HG03103 (cell line): ENCODE results near the gene CENPT.

Experiments
- ATAC-seq: cut with Tn5 transposase; IDR thresholded peaks from one replicate; pipeline ENCODE4 v1.9.1; 2021; ENCODE audit warnings: low read depth; ENCODE audit not compliant: unreplicated experiment

CENPT gene

GRCh38 chr16:67847064-67847861 is at the start of gene CENPT:
Gene CENPT (minus strand): TSS chr16:67847693. CDS start chr16:67833859, 13,834 bp downstream.
- peak; percentile 36 for ATAC-seq

GRCh38 chr16:67897231-67897630 is 49.7 kb upstream of the CENPT start:
- no peak for ATAC-seq

- ATAC-seq = no peak
Observed at GRCh38 chr16:67893743-67894399, 46.4 kb upstream of the CENPT start.

DNA sequence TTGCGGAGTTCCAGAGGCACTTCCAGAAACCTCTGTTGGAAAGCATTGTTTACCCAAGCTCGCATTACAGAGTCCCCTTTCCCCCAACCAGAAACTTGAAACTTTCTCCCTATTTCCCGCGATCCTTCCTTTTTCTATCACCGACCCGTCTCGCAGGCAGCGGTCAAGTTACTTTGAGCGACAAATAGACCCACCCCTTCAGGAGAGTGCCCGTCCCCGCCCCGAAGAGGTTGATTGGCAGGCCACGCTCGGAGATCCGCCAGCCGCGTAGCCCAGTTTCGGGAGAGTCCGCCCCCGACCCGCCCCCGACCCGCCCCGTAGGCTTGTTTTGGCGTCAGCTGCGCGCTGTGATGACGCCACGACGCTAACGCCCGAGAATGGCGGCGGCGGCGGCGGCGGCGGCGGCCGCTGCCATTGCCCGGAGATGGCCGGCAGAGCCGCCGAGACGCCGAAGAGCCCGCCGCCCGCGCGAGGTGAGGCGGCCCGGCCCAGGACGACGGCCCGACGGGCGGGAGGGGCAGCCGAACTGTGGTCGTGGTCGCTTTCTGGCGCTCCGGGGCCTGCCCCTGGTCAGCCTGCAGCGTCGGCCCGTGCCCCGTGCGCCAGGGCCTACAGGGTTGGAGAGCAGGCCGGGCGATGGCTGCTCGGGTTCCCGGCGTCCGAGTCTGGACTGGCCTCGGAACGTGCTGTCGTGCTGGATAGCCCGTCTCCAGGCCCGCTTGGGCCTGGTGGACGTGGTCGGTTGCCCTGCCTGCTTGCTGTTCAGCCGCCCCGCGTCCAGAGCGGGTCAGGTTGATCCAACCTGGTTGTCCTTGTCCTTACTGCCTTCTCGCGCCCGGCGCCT is 45.6 kb upstream of the CENPT start, which contains the start of gene PSKH1:
Gene PSKH1, plus strand, starts transcription at position 356 of the 844 bp plus-strand sequence. CDS start 15,496 bp downstream, outside the sequence.
- ATAC-seq = peak; percentile 80

DNA sequence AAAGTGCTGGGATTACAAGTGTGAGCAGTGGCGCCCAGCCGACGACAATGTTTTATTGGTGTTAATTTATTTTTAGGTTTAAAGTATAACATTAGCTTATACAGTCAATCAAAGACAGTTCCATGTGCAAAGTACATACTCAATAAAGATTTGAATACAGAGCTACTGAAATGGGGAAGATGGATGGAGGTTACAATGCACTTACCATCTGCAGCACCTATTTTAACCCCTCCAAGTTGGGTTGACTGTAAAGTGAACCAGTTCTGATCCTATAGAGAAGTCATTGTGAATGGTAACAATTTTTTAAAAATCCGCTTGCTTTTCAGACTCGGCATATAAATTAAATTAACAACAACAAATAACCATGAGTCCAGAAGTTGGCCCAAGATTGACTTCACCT is 44.9 kb upstream of the CENPT start:
- no peak for ATAC-seq

GRCh38 chr16:67888331-67888730 is 40.8 kb upstream of the CENPT start:
- no peak for ATAC-seq

DNA sequence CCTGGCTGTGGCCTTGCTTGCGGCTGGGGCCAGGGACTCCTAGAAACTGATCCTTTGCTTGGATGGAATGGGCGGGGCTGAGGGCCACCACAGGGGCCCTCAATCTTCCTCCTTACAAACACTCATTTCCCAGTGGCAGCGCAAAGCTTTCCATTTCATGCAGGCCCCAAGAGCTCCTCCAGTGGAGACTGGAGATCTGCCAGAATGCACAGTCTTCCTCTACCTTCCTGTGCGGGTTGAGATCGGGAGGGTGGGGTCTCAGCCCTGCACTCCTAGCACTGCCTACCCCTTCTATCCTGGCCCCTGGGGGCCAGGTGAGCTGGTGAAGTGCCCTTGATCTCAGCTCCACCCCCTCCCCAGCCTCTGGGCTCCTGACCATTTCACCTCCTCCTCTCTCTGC is 38.9 kb upstream of the CENPT start:
- no peak for ATAC-seq

DNA sequence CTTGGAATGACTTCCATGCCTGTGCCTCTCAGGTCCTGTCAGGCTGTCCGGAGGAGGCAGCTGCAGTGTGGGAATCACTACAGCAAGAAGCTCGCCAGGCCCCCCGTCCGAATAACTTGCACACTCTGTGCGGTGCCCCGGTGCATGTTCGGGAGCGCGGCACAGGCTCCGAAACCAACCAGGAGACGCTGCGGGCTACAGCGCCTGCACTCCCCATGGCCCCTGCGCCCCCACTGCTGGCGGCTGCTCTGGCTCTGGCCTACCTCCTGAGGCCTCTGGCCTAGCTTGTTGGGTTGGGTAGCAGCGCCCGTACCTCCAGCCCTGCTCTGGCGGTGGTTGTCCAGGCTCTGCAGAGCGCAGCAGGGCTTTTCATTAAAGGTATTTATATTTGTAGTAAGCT is 38.5 kb upstream of the CENPT start:
- no peak for ATAC-seq

DNA sequence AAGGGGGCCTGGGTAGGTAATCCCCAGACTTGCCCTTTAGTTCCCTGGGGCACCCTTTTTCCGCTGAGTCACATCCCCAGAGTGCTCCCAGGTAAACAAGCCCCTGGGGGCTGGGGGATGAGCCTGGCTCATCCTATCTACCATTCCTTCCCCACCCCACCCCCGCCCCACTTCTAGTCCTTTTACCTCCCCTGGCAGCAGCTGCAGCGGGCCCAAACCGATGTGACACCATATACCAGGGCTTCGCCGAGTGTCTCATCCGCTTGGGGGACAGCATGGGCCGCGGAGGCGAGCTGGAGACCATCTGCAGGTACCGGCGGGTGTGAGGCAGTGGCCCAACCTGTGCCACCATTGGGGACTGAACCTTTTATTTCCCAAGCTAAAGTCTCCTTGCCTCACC is 38.1 kb upstream of the CENPT start:
- no peak for ATAC-seq

GRCh38 chr16:67884684-67885083 is 37.2 kb upstream of the CENPT start, which contains the start of gene NRN1L:
Gene NRN1L (plus strand): TSS chr16:67884885. CDS start chr16:67884904, 19 bp downstream.
- ATAC-seq = no peak

DNA sequence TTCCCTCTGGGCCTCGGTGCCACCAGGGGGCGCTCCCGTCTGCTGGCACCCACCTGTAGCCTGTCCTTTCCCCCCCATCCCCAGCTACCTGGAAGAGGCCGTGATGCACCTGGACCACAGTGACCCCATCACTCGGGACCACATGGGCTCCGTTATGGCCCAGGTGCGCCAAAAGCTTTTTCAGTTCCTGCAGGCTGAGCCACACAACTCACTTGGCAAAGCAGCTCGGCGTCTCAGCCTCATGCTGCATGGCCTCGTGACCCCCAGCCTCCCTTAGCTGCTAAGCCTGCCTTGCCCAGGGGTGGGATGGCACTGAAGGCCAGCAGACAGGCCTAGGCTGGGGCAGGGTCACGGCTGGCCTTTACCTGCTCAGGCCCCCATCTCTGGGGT is 36.4 kb upstream of the CENPT start:
- ATAC-seq = no peak

DNA sequence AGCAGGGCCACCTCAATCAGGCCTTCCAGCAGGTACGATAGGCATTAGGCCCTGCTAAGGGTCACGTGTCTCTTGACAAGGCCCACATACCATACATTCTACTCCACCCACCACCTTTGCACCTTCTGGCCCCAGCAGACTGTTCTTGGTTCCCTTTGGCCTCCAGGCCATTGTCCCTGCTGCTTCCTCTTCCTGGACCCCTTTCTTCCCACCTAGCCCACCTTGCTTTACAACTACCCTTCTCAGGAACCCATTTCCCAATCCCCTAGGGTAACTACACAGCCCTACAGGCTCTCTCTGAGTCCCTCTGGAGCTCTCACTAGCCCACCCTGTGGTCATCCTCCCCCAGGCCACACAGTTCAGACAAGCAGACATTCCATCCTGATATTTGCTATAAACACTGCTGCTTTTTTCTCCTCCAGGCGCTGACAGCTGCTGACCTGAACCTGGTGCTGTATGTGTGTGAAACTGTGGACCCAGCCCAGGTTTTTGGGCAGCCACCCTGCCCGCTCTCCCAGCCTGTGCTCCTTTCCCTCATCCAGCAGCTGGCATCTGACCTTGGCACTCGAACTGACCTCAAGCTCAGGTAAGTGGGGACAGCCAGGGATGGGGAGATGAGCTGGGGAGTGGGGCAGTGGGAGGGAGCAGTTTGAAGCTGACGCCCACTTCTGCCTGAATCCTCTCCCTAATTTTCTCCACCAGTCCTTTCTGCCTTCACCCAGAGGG is 35.8 kb upstream of the CENPT start:
- no peak for ATAC-seq

DNA sequence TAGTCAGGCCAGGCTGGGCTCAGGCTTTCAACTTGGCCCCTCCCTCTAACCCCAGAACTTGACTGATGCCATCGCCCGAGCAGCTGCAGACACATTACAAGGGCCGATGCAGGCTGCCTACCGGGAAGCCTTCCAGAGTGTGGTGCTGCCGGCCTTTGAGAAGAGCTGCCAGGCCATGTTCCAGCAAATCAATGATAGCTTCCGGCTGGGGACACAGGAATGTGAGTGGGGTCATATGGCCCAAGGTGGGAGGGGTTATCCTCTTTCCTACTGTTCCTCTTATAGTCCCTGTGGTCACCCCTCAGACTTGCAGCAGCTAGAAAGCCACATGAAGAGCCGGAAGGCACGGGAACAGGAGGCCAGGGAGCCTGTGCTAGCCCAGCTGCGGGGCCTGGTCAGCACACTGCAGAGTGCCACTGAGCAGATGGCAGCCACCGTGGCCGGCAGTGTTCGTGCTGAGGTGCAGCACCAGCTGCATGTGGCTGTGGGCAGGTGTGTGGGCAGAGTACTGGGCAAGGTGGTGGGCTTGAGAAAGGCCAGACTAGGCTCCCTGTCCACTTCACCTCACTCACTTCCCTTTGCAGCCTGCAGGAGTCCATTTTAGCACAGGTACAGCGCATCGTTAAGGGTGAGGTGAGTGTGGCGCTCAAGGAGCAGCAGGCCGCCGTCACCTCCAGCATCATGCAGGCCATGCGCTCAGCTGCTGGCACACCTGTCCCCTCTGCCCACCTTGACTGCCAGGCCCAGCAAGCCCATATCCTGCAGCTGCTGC is 35.1 kb upstream of the CENPT start:
- no peak for ATAC-seq

GRCh38 chr16:67881621-67882161 is 34.2 kb upstream of the CENPT start:
- ATAC-seq = no peak

DNA sequence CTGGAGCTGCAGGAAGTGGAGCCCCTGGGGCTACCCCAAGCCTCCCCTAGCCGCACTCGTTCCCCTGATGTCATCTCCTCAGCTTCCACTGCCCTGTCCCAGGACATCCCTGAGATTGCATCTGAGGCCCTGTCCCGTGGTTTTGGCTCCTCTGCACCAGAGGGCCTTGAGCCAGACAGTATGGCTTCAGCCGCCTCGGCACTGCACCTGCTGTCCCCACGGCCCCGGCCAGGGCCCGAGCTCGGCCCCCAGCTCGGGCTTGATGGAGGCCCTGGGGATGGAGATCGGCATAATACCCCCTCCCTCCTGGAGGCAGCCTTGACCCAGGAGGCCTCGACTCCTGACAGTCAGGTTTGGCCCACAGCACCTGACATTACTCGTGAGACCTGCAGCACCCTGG is 33.1 kb upstream of the CENPT start:
- no peak for ATAC-seq

DNA sequence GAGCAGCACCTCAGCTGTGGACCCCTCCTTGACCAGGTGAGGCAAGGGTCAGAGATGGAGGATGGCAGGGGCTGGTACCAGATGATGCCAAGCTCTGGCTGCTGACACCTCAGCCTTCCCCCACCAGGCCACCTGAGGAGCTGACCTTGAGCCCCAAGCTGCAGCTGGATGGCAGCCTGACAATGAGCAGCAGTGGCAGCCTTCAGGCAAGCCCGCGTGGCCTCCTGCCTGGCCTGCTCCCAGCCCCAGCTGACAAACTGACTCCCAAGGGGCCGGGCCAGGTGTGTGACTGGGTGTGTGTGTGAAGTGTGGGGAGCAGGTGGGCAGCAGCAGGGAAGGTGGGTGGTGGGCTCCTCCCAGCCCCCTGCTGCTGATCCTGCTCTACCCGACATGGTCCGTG is 32.4 kb upstream of the CENPT start:
- no peak for ATAC-seq

GRCh38 chr16:67879462-67879861 is 32.0 kb upstream of the CENPT start:
- no peak for ATAC-seq

DNA sequence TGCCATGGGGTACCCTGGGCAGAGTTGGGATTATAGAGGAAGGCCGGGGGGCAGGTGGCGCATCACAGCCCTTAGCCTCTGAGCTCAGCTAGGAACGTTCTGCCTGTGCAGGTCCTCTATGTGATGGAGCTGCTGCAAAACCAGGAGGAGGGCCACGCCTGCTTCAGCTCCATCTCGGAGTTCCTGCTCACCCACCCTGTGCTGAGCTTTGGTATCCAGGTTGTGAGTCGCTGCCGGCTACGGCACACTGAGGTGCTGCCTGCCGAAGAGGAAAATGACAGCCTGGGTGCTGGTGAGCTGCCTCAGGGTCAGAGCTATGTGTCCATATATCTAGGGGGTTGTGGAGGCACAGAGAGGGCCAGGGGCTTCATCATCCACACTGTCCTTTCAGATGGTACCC is 31.4 kb upstream of the CENPT start:
- no peak for ATAC-seq

- no peak for ATAC-seq
Observed at GRCh38 chr16:67878232-67878631, 30.7 kb upstream of the CENPT start.
